Measurements from ENCODE around the gene TAL2.

Gene TAL2

DNA sequence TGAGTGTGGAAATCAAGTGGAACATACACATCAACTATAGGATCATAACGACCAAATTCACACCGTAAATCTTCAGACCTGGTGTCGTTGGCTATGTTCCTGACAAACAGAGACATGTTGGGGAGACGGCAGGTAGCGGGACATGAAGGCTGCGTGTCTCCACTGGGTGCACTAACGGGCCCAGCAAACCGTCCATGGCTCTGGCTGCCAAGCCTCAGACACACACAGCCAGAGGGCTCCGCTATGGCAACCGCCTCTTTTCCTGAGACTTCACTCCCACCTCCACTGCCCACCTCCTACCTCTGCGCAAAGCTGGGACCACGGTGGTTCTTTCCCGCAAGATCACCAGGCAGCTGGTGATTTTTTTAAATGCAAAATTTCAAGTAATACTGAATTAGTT is 48.4 kb downstream of the TAL2 start:
- DNase-seq (ENCODE audit: low read depth in 2 of 2), result no peak

DNA sequence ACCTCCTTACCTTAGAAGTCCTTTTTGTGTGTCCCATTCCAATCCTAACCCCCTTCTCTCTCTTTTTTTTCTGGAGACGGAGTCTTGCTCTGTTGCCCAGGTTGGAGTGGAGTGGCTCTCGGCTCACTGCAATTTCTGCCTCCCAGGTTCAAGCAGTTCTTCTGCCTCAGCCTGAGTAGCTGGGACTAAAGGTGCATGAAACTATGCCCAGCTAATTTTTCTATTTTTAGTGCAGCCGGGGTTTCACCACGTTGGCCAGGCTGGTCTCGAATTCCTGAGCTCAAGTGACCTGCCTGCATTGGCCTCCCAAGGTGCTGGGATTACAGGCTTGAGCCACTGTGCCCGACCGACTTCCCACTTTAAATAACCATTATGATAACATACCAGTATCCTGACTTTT is 49.6 kb downstream of the TAL2 start:
- no peak for DNase-seq (ENCODE audit: low read depth in 2 of 2)

DNA sequence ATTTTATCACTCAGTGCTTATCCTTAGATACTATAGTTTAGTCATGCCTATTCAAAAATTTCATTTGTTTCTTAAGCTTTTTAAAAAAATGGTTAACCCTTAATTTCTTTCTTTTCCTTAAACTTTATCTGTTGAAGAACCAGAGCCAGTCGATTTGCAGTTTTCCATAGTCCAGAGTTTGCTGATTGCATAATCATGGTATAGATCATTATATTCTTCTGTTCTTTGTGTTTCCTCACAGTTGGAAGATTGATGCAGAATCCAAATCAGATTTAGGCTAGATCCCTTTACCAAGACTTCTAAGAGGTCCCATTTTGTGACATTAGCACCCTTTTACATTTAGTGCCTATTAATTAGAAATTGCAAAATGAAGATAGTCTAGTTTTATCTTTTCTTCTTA is 50.0 kb downstream of the TAL2 start:
- DNase-seq (ENCODE audit: low read depth in 2 of 2), result no peak

All from stimulated activated CD8-positive, alpha-beta memory T cell treated with anti-CD3 and anti-CD28 coated beads, Interleukin-2, amount 100 ng/mL, for 1 hour (primary cell).